ENCODE measurements around the gene MVP. TPM values are rescaled to one million over a fixed set of nuclear protein-coding genes. Genes with fewer than 3 reads are reported as not detected.

Gene MVP
- total RNA-seq, 2 donors from 2014 or later: 427 to 450 TPM

DNA sequence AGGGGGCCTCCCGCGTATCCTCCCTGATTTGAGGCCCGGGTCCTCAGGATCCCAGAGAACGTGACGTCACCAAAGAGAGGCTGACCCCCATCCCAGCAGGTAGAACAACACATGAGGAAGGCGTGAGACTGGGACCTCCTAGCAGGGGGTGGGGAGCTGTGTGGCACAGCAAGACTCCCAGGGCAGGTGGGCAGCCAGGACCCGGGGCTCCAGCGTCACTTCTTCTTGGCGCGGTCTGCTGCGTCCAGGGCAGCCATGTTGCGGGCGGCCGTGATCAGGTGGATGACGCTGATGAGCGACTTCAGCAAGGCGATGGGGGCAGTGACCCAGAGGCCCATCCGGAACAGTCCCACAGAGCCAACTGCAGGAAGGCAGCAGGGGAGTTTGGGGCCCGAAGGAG, 38.7 kb downstream of the MVP start:
- Histone ChIP-seq H3K4me3 (no peak overlapping the region), H3K9ac (ENCODE audit: low read depth in 2 of 2, low read length in 2 of 2) (no peak overlapping the region), H3K27ac (no peak overlapping the region), H3K9me3 (no peaks in the 10 kb centered on the region), H3K4me1 (peaks cover 8% of the 10 kb centered on the region), H3K27me3 (no peaks in the 10 kb centered on the region), H3K36me3 (no peaks in the 10 kb centered on the region)
- intact Hi-C loops (cut with DNase I): loop anchor here (10.0 kb wide), 1 partner anchor 164 kb away; no protein-coding TSS in a partner anchor
- TF ChIP-seq, protein P1, sequence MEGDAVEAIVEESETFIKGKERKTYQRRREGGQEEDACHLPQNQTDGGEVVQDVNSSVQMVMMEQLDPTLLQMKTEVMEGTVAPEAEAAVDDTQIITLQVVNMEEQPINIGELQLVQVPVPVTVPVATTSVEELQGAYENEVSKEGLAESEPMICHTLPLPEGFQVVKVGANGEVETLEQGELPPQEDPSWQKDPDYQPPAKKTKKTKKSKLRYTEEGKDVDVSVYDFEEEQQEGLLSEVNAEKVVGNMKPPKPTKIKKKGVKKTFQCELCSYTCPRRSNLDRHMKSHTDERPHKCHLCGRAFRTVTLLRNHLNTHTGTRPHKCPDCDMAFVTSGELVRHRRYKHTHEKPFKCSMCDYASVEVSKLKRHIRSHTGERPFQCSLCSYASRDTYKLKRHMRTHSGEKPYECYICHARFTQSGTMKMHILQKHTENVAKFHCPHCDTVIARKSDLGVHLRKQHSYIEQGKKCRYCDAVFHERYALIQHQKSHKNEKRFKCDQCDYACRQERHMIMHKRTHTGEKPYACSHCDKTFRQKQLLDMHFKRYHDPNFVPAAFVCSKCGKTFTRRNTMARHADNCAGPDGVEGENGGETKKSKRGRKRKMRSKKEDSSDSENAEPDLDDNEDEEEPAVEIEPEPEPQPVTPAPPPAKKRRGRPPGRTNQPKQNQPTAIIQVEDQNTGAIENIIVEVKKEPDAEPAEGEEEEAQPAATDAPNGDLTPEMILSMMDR (IDR thresholded peaks at IDR 0.05): no peak
- no peak for DNase-seq

DNA sequence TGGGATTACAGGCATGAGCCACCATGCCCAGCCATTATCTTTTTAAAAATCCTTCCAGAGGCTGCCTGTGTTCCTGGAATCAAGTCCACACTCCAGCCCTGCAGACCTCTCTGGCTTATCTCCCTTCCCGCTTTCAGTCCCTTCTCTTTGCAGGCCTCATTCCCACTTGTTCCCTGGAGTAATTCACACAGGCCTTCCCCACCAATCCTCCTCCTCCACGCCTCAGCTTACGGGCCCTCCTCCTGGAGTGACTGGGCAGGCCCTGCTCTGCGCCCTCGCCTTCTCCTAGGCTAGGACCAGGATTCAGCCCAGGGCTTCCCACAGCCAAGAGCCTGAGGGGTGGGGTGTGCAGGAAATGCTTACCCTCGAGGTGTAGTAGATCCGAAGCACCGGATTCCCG, 40.0 kb downstream of the MVP start:
- TF ChIP-seq, protein P1 (IDR thresholded peaks at IDR 0.05): no peak
- no peaks in the 10 kb centered on the region for H3K36me3 ChIP-seq
- H3K4me3 ChIP-seq: no peak overlapping the region
- no peak overlapping the region for H3K9ac ChIP-seq (ENCODE audit: low read depth in 2 of 2, low read length in 2 of 2)
- no peak for DNase-seq
- H3K27me3 ChIP-seq: no peaks in the 10 kb centered on the region
- H3K27ac ChIP-seq: no peak overlapping the region
- H3K4me1 ChIP-seq: peaks cover 8% of the 10 kb centered on the region
- intact Hi-C loops (cut with DNase I): loop anchor here (5.0 kb wide), 2 partner anchors 147 to 162 kb away; partner anchors contain the start of gene C16orf92
- H3K9me3 ChIP-seq: no peaks in the 10 kb centered on the region

DNA sequence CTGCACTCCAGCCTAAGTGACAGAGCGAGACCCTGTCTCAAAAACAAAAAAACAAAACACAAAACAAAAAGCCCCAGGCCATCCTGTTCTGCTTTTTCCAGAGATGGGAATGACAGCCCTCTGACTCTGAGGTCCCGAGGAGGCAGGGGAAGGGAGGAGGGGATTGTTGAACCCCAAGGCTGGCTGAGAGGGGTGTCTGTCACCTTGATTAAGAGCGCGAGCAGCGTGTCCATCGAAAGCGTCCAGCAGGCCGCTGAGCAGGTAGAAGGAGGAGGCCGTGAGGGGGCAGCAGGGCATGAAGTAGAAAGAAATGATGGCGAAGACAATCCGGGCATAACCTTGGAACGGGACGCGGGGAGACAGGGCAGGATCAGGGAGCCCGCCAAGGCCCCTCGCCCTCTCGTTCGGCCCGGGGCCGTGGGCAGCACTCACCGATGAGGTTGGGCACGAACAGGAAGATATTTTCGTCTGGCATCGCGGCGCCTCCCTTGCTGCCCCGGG, 42.2 kb downstream of the MVP start:
- peak; percentile 39 for DNase-seq
- Histone ChIP-seq H3K27ac (peak overlapping the region; percentile 86), H3K9ac (ENCODE audit: low read depth in 2 of 2, low read length in 2 of 2) (peak overlapping the region; percentile 84 to 86), H3K27me3 (no peaks in the 10 kb centered on the region), H3K4me3 (peak overlapping the region; percentile 89), H3K9me3 (no peaks in the 10 kb centered on the region), H3K36me3 (no peaks in the 10 kb centered on the region), H3K4me1 (peaks cover 8% of the 10 kb centered on the region)
- intact Hi-C loops (cut with DNase I): loop anchor here (5.0 kb wide), 2 partner anchors 145 to 160 kb away; partner anchors contain the start of gene C16orf92
- TF ChIP-seq, protein P1 (IDR thresholded peaks at IDR 0.05): no peak

DNA sequence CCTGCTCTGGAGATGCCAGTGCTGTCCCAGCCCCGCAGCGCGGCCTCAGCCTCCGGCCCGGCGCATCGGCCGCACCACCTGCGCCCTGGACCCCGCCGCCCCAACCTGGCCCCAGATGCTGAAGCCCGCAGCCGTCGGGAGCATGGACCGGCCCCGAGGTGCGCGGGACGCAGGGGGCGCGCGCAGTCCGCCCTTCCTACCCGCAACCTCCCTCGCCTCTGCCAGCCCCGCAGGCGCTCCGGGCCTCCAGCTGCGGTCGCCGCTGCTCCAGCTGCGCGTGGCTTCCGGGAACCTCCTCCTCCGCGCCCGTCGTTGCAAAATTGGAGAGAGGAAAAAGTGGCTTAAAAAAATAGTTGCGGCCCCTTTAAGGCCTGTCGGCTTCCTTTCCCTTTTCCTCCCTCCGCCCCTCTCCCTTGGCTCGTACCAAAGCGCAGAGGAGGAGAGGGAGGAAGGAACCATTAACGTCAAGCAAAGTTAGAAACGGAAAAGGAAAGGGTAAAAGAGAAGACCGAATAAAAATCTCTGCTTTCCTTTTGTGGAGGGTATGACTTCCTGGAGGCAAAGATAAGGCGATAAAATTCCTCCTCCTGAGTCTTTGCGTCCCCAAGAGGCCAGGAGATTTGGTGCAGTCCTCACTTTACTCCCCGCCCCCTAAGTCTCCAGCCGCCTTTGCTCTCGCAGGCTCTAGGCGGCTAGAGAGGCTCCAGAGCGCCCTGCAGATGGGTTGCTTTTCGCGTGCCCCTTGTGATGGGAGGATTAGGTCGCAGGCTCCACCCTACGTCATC, 42.8 kb downstream of the MVP start, which contains the start of gene CDIPT:
Gene CDIPT (minus strand): TSS at position 343 of the 785 bp plus-strand sequence. CDS start 369 bp downstream, outside the sequence.
- intact Hi-C loops (cut with DNase I): loop anchor here (5.0 kb wide), 2 partner anchors 144 to 159 kb away; partner anchors contain the start of gene C16orf92

DNA sequence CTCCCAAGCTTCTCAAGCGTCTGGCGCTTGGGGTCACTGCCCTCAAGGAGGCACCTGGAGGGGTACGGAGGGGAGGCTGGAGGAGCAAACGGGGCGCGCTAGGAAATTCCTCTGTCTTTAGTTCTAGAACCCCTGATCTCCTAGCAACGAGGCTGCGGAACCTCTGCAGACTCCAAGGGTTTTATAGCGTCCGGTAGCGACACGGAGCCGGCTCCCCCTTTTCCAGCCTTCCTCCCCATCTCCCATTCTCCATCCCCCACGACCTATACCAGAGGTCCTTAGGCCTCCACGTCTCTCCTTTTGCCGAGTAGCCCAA, 43.4 kb downstream of the MVP start:
- Histone ChIP-seq H3K9ac (ENCODE audit: low read depth in 2 of 2, low read length in 2 of 2) (peak overlapping the region in 1 of 2 donors; percentile 84), H3K9me3 (no peaks in the 10 kb centered on the region), H3K27me3 (no peaks in the 10 kb centered on the region), H3K4me3 (peak overlapping the region; percentile 89), H3K27ac (peak overlapping the region; percentile 86), H3K36me3 (no peaks in the 10 kb centered on the region), H3K4me1 (peaks cover 8% of the 10 kb centered on the region)
- no peak for DNase-seq
- TF ChIP-seq, protein P1 (IDR thresholded peaks at IDR 0.05): no peak
- intact Hi-C loops (cut with DNase I): loop anchor here (5.0 kb wide), 2 partner anchors 144 to 159 kb away; partner anchors contain the start of gene C16orf92

More for the DNA sequence above, 42.8 kb downstream of the MVP start, which contains the start of gene CDIPT:
- H3K4me1 ChIP-seq: peaks cover 8% of the 10 kb centered on the region
- peak; percentile 95 for DNase-seq
- H3K27me3 ChIP-seq: no peaks in the 10 kb centered on the region
- TF ChIP-seq, protein P1 (IDR thresholded peaks at IDR 0.05): peak; percentile 37
- peak within 1 kb of the TSS; percentile 84 to 86 for H3K9ac ChIP-seq (ENCODE audit: low read depth in 2 of 2, low read length in 2 of 2)
- H3K36me3 ChIP-seq: no peaks in the 10 kb centered on the region
- H3K9me3 ChIP-seq: no peaks in the 10 kb centered on the region
- peak within 1 kb of the TSS; percentile 89 for H3K4me3 ChIP-seq
- peak within 1 kb of the TSS; percentile 86 for H3K27ac ChIP-seq
